HG03060 (cell line): Measurements from ENCODE around the gene IPMK.
A peak's percentile ranks its signal among the peaks of the same experiment; 100 is the strongest.

ENCODE experiments used
- ATAC-seq: cut with Tn5 transposase; IDR thresholded peaks from one replicate; pipeline ENCODE4 v1.9.1; 2021; ENCODE audit warnings: low read depth, moderate number of reproducible peaks; ENCODE audit not compliant: unreplicated experiment

Gene IPMK

GRCh38 chr10:58267713-58268453 lies at the start of gene IPMK:
Gene IPMK, minus strand, starts transcription at chr10:58267894. Its CDS starts 283 bp downstream, at chr10:58267611.
- peak; percentile 27 for ATAC-seq

GRCh38 chr10:58316874-58317273 lies 49.2 kb upstream of the IPMK start:
- ATAC-seq: no peak

- no peak for ATAC-seq
Measured at GRCh38 chr10:58311026-58311425, 43.3 kb upstream of the IPMK start.

GRCh38 chr10:58307676-58308075 lies 40.0 kb upstream of the IPMK start:
- ATAC-seq: no peak

- ATAC-seq: no peak
Measured at GRCh38 chr10:58305821-58306220, 38.1 kb upstream of the IPMK start.

GRCh38 chr10:58304099-58304633 lies 36.5 kb upstream of the IPMK start:
- ATAC-seq: no peak

GRCh38 chr10:58302254-58302653 lies 34.6 kb upstream of the IPMK start:
- no peak for ATAC-seq

GRCh38 chr10:58300676-58301075 lies 33.0 kb upstream of the IPMK start:
- ATAC-seq: no peak

GRCh38 chr10:58299580-58299979 lies 31.9 kb upstream of the IPMK start:
- no peak for ATAC-seq

- no peak for ATAC-seq
Measured at GRCh38 chr10:58293989-58294388, 26.3 kb upstream of the IPMK start.

- peak; percentile 85 for ATAC-seq
Measured at GRCh38 chr10:58291538-58292174, 24.0 kb upstream of the IPMK start.

- ATAC-seq: peak; percentile 99
Measured at GRCh38 chr10:58282615-58283014, 14.9 kb upstream of the IPMK start.

- no peak for ATAC-seq
Measured at GRCh38 chr10:58281092-58281752, 13.5 kb upstream of the IPMK start.

GRCh38 chr10:58280477-58280876 lies 12.8 kb upstream of the IPMK start:
- ATAC-seq: no peak

GRCh38 chr10:58278962-58279307 lies 11.2 kb upstream of the IPMK start:
- no peak for ATAC-seq

GRCh38 chr10:58278274-58278961 lies 10.7 kb upstream of the IPMK start:
- ATAC-seq: no peak

GRCh38 chr10:58275908-58276307 lies 8.2 kb upstream of the IPMK start:
- ATAC-seq: no peak

- ATAC-seq: no peak
Measured at GRCh38 chr10:58275261-58275660, 7.6 kb upstream of the IPMK start.

- no peak for ATAC-seq
Measured at GRCh38 chr10:58269782-58270290, 2.1 kb upstream of the IPMK start.

- ATAC-seq: peak; percentile 56
Measured at GRCh38 chr10:58268946-58269781, 1.5 kb upstream of the IPMK start, which contains the start of gene CISD1. Gene CISD1, plus strand, starts transcription at chr10:58269162. Its CDS starts 112 bp downstream, at chr10:58269274.
